H54 (cell line): Measurements from ENCODE around the gene GLB1L3.
"Not testable (repeated sequence)": the region's sequence is repeated elsewhere in the genome, so short reads cannot be mapped to it uniquely, and the experiment has no call there.

Experiments used
- DNase-seq: peaks from one replicate; pipeline ENCODE4 v3.0.0; 2011; ENCODE audit warnings: low spot score, mixed read lengths; ENCODE audit not compliant: insufficient read length
- FAIRE-seq: peaks from 3 replicates; lab custom pipeline; 2011; peaks lifted over from hg19 to GRCh38; lab: Jason Lieb, UNC
- POLR2A ChIP-seq: IDR thresholded peaks from 2 replicates; pipeline ENCODE4 v1.6.1; 2011; ENCODE audit warnings: low read depth, mild to moderate bottlenecking, low read length

GLB1L3 gene

DNA sequence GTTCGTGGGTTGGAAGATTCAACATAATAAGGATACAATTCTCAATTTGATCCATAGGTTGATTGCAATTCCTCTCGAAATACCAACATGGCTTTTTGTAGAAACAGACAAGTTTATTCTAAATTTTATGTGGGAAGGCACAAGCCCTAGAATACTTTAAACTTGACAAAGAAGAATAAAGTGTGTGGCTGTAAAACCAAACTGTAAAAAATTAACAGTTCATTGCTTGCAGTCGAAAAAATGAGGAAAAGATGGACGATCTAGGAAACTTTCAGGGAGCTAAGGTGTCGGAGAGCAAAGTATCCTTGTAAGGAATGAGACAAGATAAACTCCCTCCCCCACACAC is 1.0 kb upstream of the GLB1L3 start:
- no peak for TF ChIP-seq POLR2A
- FAIRE-seq (no peak), DNase-seq (no peak)

- DNase-seq (no peak), FAIRE-seq (no peak)
- TF ChIP-seq POLR2A = no peak
These were observed 410 bp downstream of the GLB1L3 start for GRCh38 chr11:134276396-134277182.

- no peak for TF ChIP-seq POLR2A
- no peak for FAIRE-seq
These were observed 1.2 kb downstream of the GLB1L3 start for GRCh38 chr11:134277183-134278001.

GRCh38 chr11:134278356-134278755 is 2.2 kb downstream of the GLB1L3 start:
- FAIRE-seq (no peak), DNase-seq (no peak)
- TF ChIP-seq POLR2A = no peak

More at GRCh38 chr11:134277183-134278001, 1.2 kb downstream of the GLB1L3 start:
- DNase-seq = no peak

DNA sequence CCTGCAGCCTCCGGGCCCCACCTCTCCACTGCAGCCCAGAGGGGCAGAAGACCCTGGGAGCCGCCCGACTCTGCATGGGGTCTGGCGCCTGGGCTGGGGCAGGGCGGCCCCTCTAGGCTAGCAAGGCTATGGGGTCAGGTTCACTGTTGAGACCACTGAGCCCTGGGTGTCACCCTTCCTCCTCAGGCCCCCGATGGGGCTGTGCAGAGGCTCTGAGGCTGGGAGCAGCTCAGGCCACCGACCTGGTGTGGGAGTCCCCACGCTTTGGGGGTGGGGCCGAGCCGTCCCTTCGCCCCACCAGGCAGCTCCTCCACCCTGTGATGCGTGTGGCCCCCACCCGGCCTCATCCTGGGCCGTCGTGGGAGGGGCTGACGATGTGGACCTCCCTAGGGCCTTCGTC is 5.5 kb downstream of the GLB1L3 start:
- FAIRE-seq, DNase-seq: not testable (repeated sequence)

DNA sequence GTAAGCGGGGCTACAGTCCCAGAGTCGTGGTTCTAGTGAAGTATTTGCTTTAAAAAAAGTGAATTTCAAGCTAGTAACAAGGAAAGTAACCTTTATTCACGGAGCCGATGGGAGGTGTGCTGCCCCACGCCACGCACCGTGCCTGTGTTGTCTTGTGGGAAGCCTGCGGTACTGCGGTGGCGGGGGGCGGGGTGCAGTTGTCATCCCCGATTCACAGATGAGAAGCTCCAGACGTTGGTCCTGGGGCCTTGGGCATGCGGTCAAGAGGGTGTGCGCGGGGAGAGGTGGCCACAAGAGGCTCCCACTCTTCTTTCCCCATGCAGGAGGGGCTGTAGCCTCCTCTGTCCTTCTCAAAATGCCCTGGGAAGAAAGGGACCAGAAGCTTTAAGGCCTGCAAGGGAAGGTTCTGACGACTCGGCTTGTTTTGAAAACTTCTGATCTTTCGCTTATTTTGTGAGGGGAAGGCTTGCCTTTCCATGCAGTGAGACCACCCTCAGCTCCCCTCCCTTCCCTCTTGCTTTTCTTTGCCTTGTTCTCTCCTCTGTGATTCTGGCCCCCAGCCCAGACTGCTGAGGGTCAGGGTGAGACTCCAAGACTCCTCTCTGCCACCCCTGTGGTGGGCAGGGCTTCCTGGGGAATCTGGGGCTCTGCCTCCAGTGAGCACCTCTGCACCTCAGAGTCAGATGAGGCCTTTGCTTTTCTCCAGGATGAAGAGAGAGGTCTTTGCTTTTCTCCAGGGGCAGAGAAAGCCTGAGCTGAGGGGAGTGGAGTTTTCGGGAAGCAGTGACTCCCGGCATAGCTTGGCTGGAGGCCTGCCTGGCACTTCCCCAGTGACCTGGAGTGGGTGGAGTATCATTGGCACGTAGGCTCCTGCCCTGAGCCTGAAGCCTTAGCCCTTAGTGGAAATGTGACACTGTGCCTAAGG is 6.2 kb downstream of the GLB1L3 start:
- FAIRE-seq = no peak
- no peak for DNase-seq
- no peak for TF ChIP-seq POLR2A

- FAIRE-seq (no peak), DNase-seq (no peak)
- TF ChIP-seq POLR2A = no peak
These were observed 7.5 kb downstream of the GLB1L3 start for GRCh38 chr11:134283461-134284230.

GRCh38 chr11:134284349-134284748 is 8.2 kb downstream of the GLB1L3 start:
- FAIRE-seq, DNase-seq: not testable (repeated sequence)

- FAIRE-seq (no peak), DNase-seq (no peak)
- no peak for TF ChIP-seq POLR2A
These were observed 11.4 kb downstream of the GLB1L3 start for GRCh38 chr11:134287561-134287960.

- no peak for DNase-seq
- no peak for TF ChIP-seq POLR2A
- no peak for FAIRE-seq
These were observed 12.3 kb downstream of the GLB1L3 start for GRCh38 chr11:134288486-134288885.

DNA sequence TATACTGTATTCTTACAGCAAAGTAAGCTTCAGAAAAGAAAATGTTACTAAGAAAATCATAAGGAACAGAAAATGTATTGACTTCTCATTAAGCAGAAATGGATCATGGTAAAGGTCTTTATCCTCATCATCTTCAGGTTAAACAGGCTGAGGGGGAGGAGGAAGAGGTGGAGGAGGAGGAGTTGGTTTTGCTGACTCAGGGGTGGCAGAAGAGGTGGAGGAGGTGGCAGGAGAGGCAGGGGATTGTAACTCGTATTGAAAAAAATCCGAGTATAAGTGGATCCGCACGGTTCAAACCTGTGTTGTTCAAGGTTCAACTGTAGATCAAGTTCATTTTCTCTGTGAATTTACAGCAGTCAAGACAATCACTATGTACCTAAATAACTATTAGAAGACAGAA is 13.0 kb downstream of the GLB1L3 start:
- TF ChIP-seq POLR2A = no peak
- DNase-seq (no peak), FAIRE-seq (no peak)

GRCh38 chr11:134289789-134290188 is 13.6 kb downstream of the GLB1L3 start:
- FAIRE-seq = no peak
- no peak for TF ChIP-seq POLR2A

GRCh38 chr11:134290646-134291045 is 14.5 kb downstream of the GLB1L3 start:
- FAIRE-seq (no peak), DNase-seq (no peak)
- no peak for TF ChIP-seq POLR2A

More at GRCh38 chr11:134289789-134290188, 13.6 kb downstream of the GLB1L3 start:
- no peak for DNase-seq
